H1 (cell line): Measurements from ENCODE around the gene KNCN. TPM values are rescaled to one million over a fixed set of nuclear protein-coding genes. Genes with fewer than 3 reads are reported as not detected.
A peak's percentile ranks its signal among the peaks of the same experiment; 100 is the strongest.

Experiments used
- CTCF ChIA-PET: fragments of 300-600 bp; sonication (Branson Sonifier 250); formaldehyde crosslinking; loops from one replicate; lab custom pipeline; 2021; ENCODE audit not compliant: partially characterized antibody; lab: Charles Lee
- POLR2A ChIA-PET: fragments of 300-600 bp; sonication (Branson Sonifier 250); formaldehyde crosslinking; loops from one replicate; lab custom pipeline; 2021; ENCODE audit warnings: inconsistent platforms; ENCODE audit not compliant: partially characterized antibody; lab: Charles Lee
- DNase-seq, 2 experiments: peaks; one replicate each; pipeline versions ENCODE4 v3.0.0 to v3.0.0-alpha.2; 2010 to 2022; ENCODE audit warnings: low spot score in 2 of 2, low read depth in 1 of 2, mixed read lengths in 1 of 2
- FAIRE-seq: peaks from 2 replicates; lab custom pipeline; 2011; peaks lifted over from hg19 to GRCh38; lab: Jason Lieb, UNC
- H2AFZ ChIP-seq: 2 replicates; pipeline ENCODE4 v1.8.1; 2012; ENCODE audit warnings: low read length, inconsistent platforms
- H2AK5ac ChIP-seq: 2 replicates; pipeline ENCODE4 v1.6.1; 2013; ENCODE audit warnings: low read depth, low read length
- H2BK120ac ChIP-seq: replicated peaks from 2 replicates; pipeline ENCODE3; 2013; ENCODE audit warnings: low read depth, low read length, inconsistent platforms
- H2BK12ac ChIP-seq: 2 replicates; pipeline ENCODE4 v1.6.1; 2013; ENCODE audit warnings: low read depth, low read length
- H2BK15ac ChIP-seq: 2 replicates; pipeline ENCODE4 v1.6.1; 2013; ENCODE audit warnings: low read length
- H2BK20ac ChIP-seq: 2 replicates; pipeline ENCODE4 v1.6.1; 2013; ENCODE audit warnings: low read length
- H2BK5ac ChIP-seq: 2 replicates; pipeline ENCODE4 v1.6.1; 2013; ENCODE audit warnings: low read depth, low read length
- H3K14ac ChIP-seq: 2 replicates; pipeline ENCODE4 v1.6.1; 2013; ENCODE audit warnings: inconsistent platforms; ENCODE audit not compliant: insufficient read length
- H3K18ac ChIP-seq: 2 replicates; pipeline ENCODE4 v1.6.1; 2013; ENCODE audit warnings: low read length; ENCODE audit errors: extremely low read depth
- H3K23ac ChIP-seq: 2 replicates; pipeline ENCODE4 v1.6.1; 2013; ENCODE audit warnings: inconsistent platforms; ENCODE audit not compliant: insufficient read length
- H3K23me2 ChIP-seq: 2 replicates; pipeline ENCODE4 v1.6.1; 2013; ENCODE audit warnings: low read depth, low read length
- H3K27ac ChIP-seq: 2 replicates; pipeline ENCODE4 v1.6.1; 2011; ENCODE audit warnings: low read depth, low read length, inconsistent platforms
- H3K27me3 ChIP-seq, 4 experiments: replicated peaks in 1 of 4; 1 replicate in 1 of 4; 2 replicates in 3 of 4; pipeline versions ENCODE4 v1.6.1 to v1.8.1; 2011 to 2013; ENCODE audit warnings: low read length in 3 of 4, mild to moderate bottlenecking in 3 of 4, inconsistent platforms in 2 of 4, mixed read lengths in 2 of 4, moderate library complexity in 1 of 4; ENCODE audit not compliant: control insufficient read depth in 3 of 4, insufficient read depth in 3 of 4; ENCODE audit errors: extremely low read depth in 1 of 4
- H3K36me3 ChIP-seq, 4 experiments: 2 replicates each; pipeline versions ENCODE4 v1.6.1 to v1.8.1; 2011 to 2013; ENCODE audit warnings: mild to moderate bottlenecking in 4 of 4, low read length in 3 of 4, moderate library complexity in 2 of 4, control low read depth in 1 of 4, inconsistent platforms in 1 of 4; ENCODE audit not compliant: insufficient read depth in 4 of 4, control insufficient read depth in 2 of 4
- H3K4ac ChIP-seq: replicated peaks from 2 replicates; pipeline ENCODE3; 2013; ENCODE audit warnings: low read length, low read depth, mixed read lengths, inconsistent platforms; ENCODE audit not compliant: insufficient read length
- H3K4me1 ChIP-seq, 4 experiments: replicated peaks in 1 of 4; 1 replicate in 1 of 4; 2 replicates in 3 of 4; pipeline versions ENCODE4 v1.6.1 to v1.8.1; 2011 to 2013; ENCODE audit warnings: low read length in 3 of 4, inconsistent platforms in 2 of 4, mixed read lengths in 1 of 4; ENCODE audit not compliant: insufficient read depth in 4 of 4, control insufficient read depth in 3 of 4
- H3K4me2 ChIP-seq, 2 experiments: 2 replicates each; pipeline versions ENCODE4 v1.6.1 to v1.8.1; 2011 to 2013; ENCODE audit warnings: low read depth in 2 of 2, low read length in 2 of 2, control low read depth in 1 of 2, inconsistent platforms in 1 of 2, mild to moderate bottlenecking in 1 of 2; ENCODE audit not compliant: insufficient read depth in 1 of 2
- H3K4me3 ChIP-seq, 4 experiments: fragments of 200-600, 300-600 bp in 1 of 4; sonication (generic), shearing (Covaris generic), sonication (Bioruptor Twin) in 1 of 4; 2 replicates each; pipeline versions ENCODE4 v1.5.1 to v1.8.1; 2011 to 2016; ENCODE audit warnings: low read length in 4 of 4, low read depth in 3 of 4, control low read depth in 2 of 4, inconsistent platforms in 2 of 4, mild to moderate bottlenecking in 2 of 4, mixed read lengths in 1 of 4, moderate library complexity in 1 of 4; ENCODE audit not compliant: insufficient read depth in 2 of 4; ENCODE audit errors: extremely low read depth in 1 of 4
- H3K56ac ChIP-seq: replicated peaks from 2 replicates; pipeline ENCODE3; 2013; ENCODE audit warnings: low read depth, mild to moderate bottlenecking, mixed read lengths, low read length, inconsistent platforms; ENCODE audit not compliant: insufficient read length
- H3K79me1 ChIP-seq: 2 replicates; pipeline ENCODE4 v1.6.1; 2013; ENCODE audit warnings: low read depth, low read length, control low read depth
- H3K79me2 ChIP-seq, 2 experiments: 2 replicates each; pipeline versions ENCODE4 v1.6.1 to v1.8.1; 2012 to 2013; ENCODE audit warnings: low read length in 2 of 2, mild to moderate bottlenecking in 2 of 2, inconsistent platforms in 1 of 2; ENCODE audit not compliant: insufficient read depth in 2 of 2, control insufficient read depth in 1 of 2
- H3K9ac ChIP-seq, 4 experiments: replicated peaks in 1 of 4; 1 replicate in 1 of 4; 2 replicates in 3 of 4; pipeline versions ENCODE4 v1.6.1 to v1.8.1; 2011 to 2013; ENCODE audit warnings: low read depth in 3 of 4, low read length in 3 of 4, control low read depth in 2 of 4, mild to moderate bottlenecking in 2 of 4, moderate library complexity in 2 of 4, inconsistent platforms in 1 of 4; ENCODE audit errors: extremely low read depth in 1 of 4
- H3K9me3 ChIP-seq, 2 experiments: 2 replicates each; pipeline versions ENCODE4 v1.6.1 to v1.8.1; 2012 to 2013; ENCODE audit warnings: mild to moderate bottlenecking in 2 of 2, moderate library complexity in 2 of 2, control low read depth in 1 of 2, inconsistent platforms in 1 of 2, low read depth in 1 of 2, low read length in 1 of 2, mixed read lengths in 1 of 2; ENCODE audit not compliant: insufficient read depth in 2 of 2
- H4K20me1 ChIP-seq, 2 experiments: replicated peaks in 1 of 2; 2 replicates each; pipeline versions ENCODE3 to v1.8.1; 2011 to 2013; ENCODE audit warnings: inconsistent platforms in 2 of 2, low read length in 2 of 2, mild to moderate bottlenecking in 1 of 2; ENCODE audit not compliant: insufficient read depth in 2 of 2, control insufficient read depth in 1 of 2
- H4K5ac ChIP-seq: 2 replicates; pipeline ENCODE4 v1.6.1; 2013; ENCODE audit warnings: low read length, low read depth, mixed read lengths, inconsistent platforms; ENCODE audit not compliant: insufficient read length
- H4K8ac ChIP-seq: 2 replicates; pipeline ENCODE4 v1.8.0; 2013; ENCODE audit warnings: mild to moderate bottlenecking, moderate library complexity, low read length, inconsistent platforms; ENCODE audit not compliant: insufficient read depth; ENCODE audit errors: extremely low read depth
- H4K91ac ChIP-seq: replicated peaks from 2 replicates; pipeline ENCODE3; 2013; ENCODE audit warnings: low read length, mixed read lengths, inconsistent platforms; ENCODE audit not compliant: insufficient read length
- ASH2L ChIP-seq: fragments of 200-600, 300-600 bp; sonication (generic); IDR thresholded peaks from one replicate; pipeline ENCODE4 v1.7.1; 2017; ENCODE audit warnings: low read length
- CTBP2 ChIP-seq: IDR thresholded peaks from 2 replicates; pipeline ENCODE4 v1.7.0; 2011; ENCODE audit warnings: borderline replicate concordance, mild to moderate bottlenecking, moderate library complexity, mixed read lengths, low read length; ENCODE audit not compliant: insufficient read depth, insufficient read length
- KDM4A ChIP-seq: IDR thresholded peaks from one replicate; pipeline ENCODE4 v1.7.1; 2012; ENCODE audit warnings: low read depth, mild to moderate bottlenecking, moderate library complexity, low read length, inconsistent platforms; ENCODE audit not compliant: severe bottlenecking
- KDM5A ChIP-seq: fragments of 200-600 bp; IDR thresholded peaks from 2 replicates; pipeline ENCODE4 v1.7.1; 2012; ENCODE audit warnings: mild to moderate bottlenecking, low read length, inconsistent platforms, mixed read lengths
- NRF1 ChIP-seq: IDR thresholded peaks from 2 replicates; pipeline ENCODE4 v1.6.1; 2011; ENCODE audit warnings: mild to moderate bottlenecking, low read depth, low read length, improper control_type of control experiment
- WGBS, 2 experiments: shearing (Covaris generic) in 1 of 2; methylation state at CpG; one replicate each; pipeline versions ENCODE4 v1.1.6 to v1.1.7; 2013 to 2015; ENCODE audit warnings: low lambda C conversion rate in 2 of 2, mixed read lengths in 2 of 2, inconsistent platforms in 1 of 2, low coverage in 1 of 2, missing lambda C conversion rate in 1 of 2; ENCODE audit not compliant: insufficient replicate concordance in 2 of 2, insufficient coverage in 1 of 2, insufficient read length in 1 of 2; ENCODE audit errors: extremely low coverage in 1 of 2, missing lambda C conversion rate in 1 of 2; 5-methylcytosine and 5-hydroxymethylcytosine counted together
- polyA plus RNA-seq, 7 experiments: library from polyadenylated mRNA; depleted of rRNA in 3 of 7; stranded (reverse) in 5 of 7; unstranded in 2 of 7; fragments of >200 nt in 5 of 7; fragments of 200-250 nt in 2 of 7; gene quantifications; 1 replicate in 5 of 7; 2 replicates in 1 of 7; 4 replicates in 1 of 7; pipeline versions ENCODE4 v1.2.1 to v1.2.3, GENCODE V29; 2011 to 2013; ENCODE audit warnings: missing spikeins in 2 of 7, mixed read lengths in 2 of 7
- total RNA-seq: library from RNA; stranded (reverse); fragmentation: NEBNext Ultra II Directional; extraction: Animal tissue kit (Norgen Biotek cat#: 25700); gene quantifications from 2 replicates; pipeline ENCODE4 v1.2.1, GENCODE V29; 2021

The KNCN gene
- total and polyA plus RNA-seq, 2 of the 8 experiments (the other 6 are each of a cell fraction or from before 2014, with no cell fraction given): not detected

DNA sequence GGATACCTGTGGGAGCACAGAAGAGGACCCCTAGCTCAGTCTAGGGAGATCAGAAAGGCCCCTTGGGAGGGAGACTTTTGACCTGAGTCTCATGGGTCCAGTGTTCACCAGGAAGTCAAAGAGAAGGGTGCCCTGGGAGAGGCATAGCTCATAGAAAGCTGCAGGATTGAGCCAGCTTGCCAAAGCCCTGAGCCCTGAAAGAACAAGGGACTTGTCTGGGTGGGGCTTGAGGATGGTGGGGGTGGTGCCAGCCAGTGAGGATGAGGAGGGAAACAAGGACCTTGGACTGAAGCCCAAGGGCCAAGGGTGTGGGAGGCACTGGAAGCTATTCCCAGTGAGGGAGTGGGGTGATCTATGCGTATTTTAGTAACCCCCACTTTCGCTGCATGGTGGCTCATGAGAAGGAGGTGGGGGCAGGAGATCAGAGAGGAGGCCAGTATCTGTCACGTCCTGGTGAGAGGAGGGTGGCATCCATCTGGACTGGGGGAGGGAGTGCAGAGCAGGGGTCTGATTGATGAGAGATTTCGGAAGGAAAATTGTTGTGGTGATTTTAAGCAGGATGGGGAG, 33.4 kb downstream of the KNCN start:
- H3K79me2 ChIP-seq: no peaks in the 10 kb centered on the region
- H3K27me3 ChIP-seq: peaks cover 0 to 31% (median 12%) of the 10 kb centered on the region in 4 experiments; a peak in 4 of 7 replicates
- no peak overlapping the region for H4K5ac ChIP-seq
- peak overlapping the region; percentile 97 for H2BK15ac ChIP-seq
- peak overlapping the region; percentile 81; the same call in 1 of the 2 replicates for H3K18ac ChIP-seq
- peak overlapping the region; percentile 48; the same call in 1 of the 2 replicates for H2BK20ac ChIP-seq
- no peak overlapping the region for H4K8ac ChIP-seq
- no peak overlapping the region for H3K23ac ChIP-seq
- no peaks in the 10 kb centered on the region for H3K36me3 ChIP-seq
- H3K27ac ChIP-seq: no peak overlapping the region
- H3K4me2 ChIP-seq: peak overlapping the region in 1 of 2 experiments; percentile 46; a peak in 1 of 4 replicates
- no peak overlapping the region for H2AFZ ChIP-seq
- H3K23me2 ChIP-seq: no peaks in the 10 kb centered on the region
- H3K9me3 ChIP-seq: no peaks in the 10 kb centered on the region
- H3K56ac ChIP-seq: no peak overlapping the region
- H2BK120ac ChIP-seq: no peak overlapping the region
- H2AK5ac ChIP-seq: peak overlapping the region; percentile 70; the same call in 1 of the 2 replicates
- no peaks in the 10 kb centered on the region for H3K79me1 ChIP-seq
- H2BK5ac ChIP-seq: peak overlapping the region; percentile 60; the same call in 1 of the 2 replicates
- peak overlapping the region; percentile 68; the same call in 1 of the 2 replicates for H2BK12ac ChIP-seq
- TF ChIP-seq KDM4A: no peak
- no peak for TF ChIP-seq KDM5A
- no peak for TF ChIP-seq NRF1
- no peak for TF ChIP-seq ASH2L
- no peak for TF ChIP-seq CTBP2
- no peak overlapping the region for H3K4me3 ChIP-seq
- DNase-seq (no peak), FAIRE-seq (no peak)
- peaks cover 23 to 42% (median 31%) of the 10 kb centered on the region in 4 experiments for H3K4me1 ChIP-seq
- 80% methylated on average over 4 of the region's 4 CpGs; no CpG with 5 or more reads in 1 of the 2 experiments for WGBS, 2 experiments
- no peak overlapping the region for H3K4ac ChIP-seq
- H3K9ac ChIP-seq: no peak overlapping the region
- H4K91ac ChIP-seq: no peak overlapping the region
- peaks cover 0 to 2% of the 10 kb centered on the region in 2 experiments for H4K20me1 ChIP-seq
- no peak overlapping the region for H3K14ac ChIP-seq
- ChIA-PET POLR2A (interaction anchor here (1.1 kb wide), 1 partner anchor 157 kb away, joined by 3 read pairs; no protein-coding TSS in a partner anchor), CTCF (interaction anchor here (0.7 to 18.9 kb wide), 9 partner anchors 12 to 361 kb away, joined by 3 to 287 read pairs (median 5); partner anchors contain the start of gene DMBX1)
